Trophoblast cell (in vitro differentiated cells and primary cell): ENCODE data around the gene CCND3.

Experiments used
- DNase-seq, 2 donors: peaks; one replicate each; pipeline ENCODE4 v3.0.0-alpha.2; 2016
- H2AFZ ChIP-seq: 2 replicates; pipeline ENCODE4 v1.6.1; 2013; ENCODE audit warnings: low read length, moderate library complexity, mild to moderate bottlenecking; ENCODE audit not compliant: insufficient read depth, poor library complexity
- H2AK5ac ChIP-seq: 2 replicates; pipeline ENCODE4 v1.6.1; 2013; ENCODE audit warnings: mild to moderate bottlenecking, low read length
- H2BK120ac ChIP-seq: 2 replicates; pipeline ENCODE4 v1.6.1; 2013; ENCODE audit warnings: low read length, mild to moderate bottlenecking, moderate library complexity; ENCODE audit not compliant: insufficient read depth, poor library complexity
- H2BK12ac ChIP-seq: 2 replicates; pipeline ENCODE4 v1.6.1; 2013; ENCODE audit warnings: mild to moderate bottlenecking, low read length, moderate library complexity
- H2BK5ac ChIP-seq: 2 replicates; pipeline ENCODE4 v1.6.1; 2013; ENCODE audit warnings: low read length, low read depth, moderate library complexity, mild to moderate bottlenecking; ENCODE audit not compliant: poor library complexity
- H3K14ac ChIP-seq: 2 replicates; pipeline ENCODE4 v1.6.1; 2013; ENCODE audit warnings: mild to moderate bottlenecking, low read length
- H3K18ac ChIP-seq: 2 replicates; pipeline ENCODE4 v1.6.1; 2013; ENCODE audit warnings: mild to moderate bottlenecking, low read length
- H3K23ac ChIP-seq: 2 replicates; pipeline ENCODE4 v1.6.1; 2013; ENCODE audit warnings: low read length
- H3K27ac ChIP-seq: 2 replicates; pipeline ENCODE4 v1.5.1; 2013; ENCODE audit warnings: low read depth, mild to moderate bottlenecking, inconsistent platforms, low read length, moderate library complexity
- H3K27me3 ChIP-seq: 2 replicates; pipeline ENCODE4 v1.6.1; 2013; ENCODE audit warnings: inconsistent platforms, mild to moderate bottlenecking, low read length, moderate library complexity; ENCODE audit not compliant: insufficient read depth
- H3K36me3 ChIP-seq, 2 experiments: 1 replicate in 1 of 2; 2 replicates in 1 of 2; pipeline ENCODE4 v1.6.1; 2013; ENCODE audit warnings: low read length in 2 of 2, mild to moderate bottlenecking in 2 of 2, moderate library complexity in 1 of 2; ENCODE audit not compliant: insufficient read depth in 2 of 2, control insufficient read depth in 1 of 2
- H3K4ac ChIP-seq: 2 replicates; pipeline ENCODE4 v1.6.1; 2013; ENCODE audit warnings: low read depth, mild to moderate bottlenecking, low read length, moderate library complexity
- H3K4me1 ChIP-seq, 2 experiments: 1 replicate in 1 of 2; 2 replicates in 1 of 2; pipeline ENCODE4 v1.6.1; 2013; ENCODE audit warnings: low read length in 2 of 2, mild to moderate bottlenecking in 2 of 2, moderate library complexity in 1 of 2; ENCODE audit not compliant: insufficient read depth in 2 of 2, control insufficient read depth in 1 of 2
- H3K4me2 ChIP-seq: 2 replicates; pipeline ENCODE4 v1.6.1; 2013; ENCODE audit warnings: inconsistent platforms, mild to moderate bottlenecking, low read length, moderate library complexity
- H3K4me3 ChIP-seq: 2 replicates; pipeline ENCODE4 v1.5.1; 2013; ENCODE audit warnings: mild to moderate bottlenecking, low read depth, low read length, inconsistent platforms
- H3K79me1 ChIP-seq: one replicate; pipeline ENCODE4 v1.6.1; 2013; ENCODE audit warnings: low read length
- H3K79me2 ChIP-seq: 2 replicates; pipeline ENCODE4 v1.6.1; 2013; ENCODE audit warnings: low read length, mild to moderate bottlenecking; ENCODE audit not compliant: control insufficient read depth, insufficient read depth, poor library complexity
- H3K9ac ChIP-seq: 2 replicates; pipeline ENCODE4 v1.6.1; 2013; ENCODE audit warnings: mild to moderate bottlenecking, low read length
- H3K9me3 ChIP-seq: 2 replicates; pipeline ENCODE4 v1.6.1; 2013; ENCODE audit warnings: low read depth, mild to moderate bottlenecking, control low read depth, inconsistent platforms, low read length; ENCODE audit not compliant: insufficient read depth
- H4K12ac ChIP-seq: 2 replicates; pipeline ENCODE4 v1.6.1; 2013; ENCODE audit warnings: low read depth, mild to moderate bottlenecking, low read length, moderate library complexity
- H4K8ac ChIP-seq: 2 replicates; pipeline ENCODE4 v1.6.1; 2013; ENCODE audit warnings: low read depth, mild to moderate bottlenecking, low read length, moderate library complexity
- H4K91ac ChIP-seq: one replicate; pipeline ENCODE4 v1.6.1; 2013; ENCODE audit warnings: low read depth, mild to moderate bottlenecking, low read length, moderate library complexity
- WGBS: extraction: QIAGEN DNeasy Blood & Tissue Kit; methylation state at CpG from one replicate; pipeline ENCODE4 v1.1.7; 2013; ENCODE audit warnings: missing lambda C conversion rate; ENCODE audit not compliant: insufficient read length, insufficient coverage; ENCODE audit errors: extremely low coverage; 5-methylcytosine and 5-hydroxymethylcytosine counted together

CCND3 gene

GRCh38 chr6:41957117-41957516 lies 15.5 kb upstream of the CCND3 start:
- no peaks in the 10 kb centered on the region for H3K27me3 ChIP-seq
- no peak overlapping the region for H4K91ac ChIP-seq
- no peak overlapping the region for H3K9ac ChIP-seq
- H2BK5ac ChIP-seq, result no peak overlapping the region
- WGBS, result no CpG with 5 or more reads among the region's 4 CpGs
- no peaks in the 10 kb centered on the region for H3K9me3 ChIP-seq
- DNase-seq, result peak; percentile 61 to 78
- no peak overlapping the region for H3K18ac ChIP-seq
- no peaks in the 10 kb centered on the region for H3K79me2 ChIP-seq
- H3K4ac ChIP-seq, result no peak overlapping the region
- H3K4me3 ChIP-seq, result no peak overlapping the region
- no peaks in the 10 kb centered on the region for H3K36me3 ChIP-seq
- peak overlapping the region; percentile 8 for H3K27ac ChIP-seq
- no peak overlapping the region for H3K4me2 ChIP-seq
- H4K12ac ChIP-seq, result no peak overlapping the region
- no peak overlapping the region for H2BK120ac ChIP-seq
- no peak overlapping the region for H2AK5ac ChIP-seq
- H3K79me1 ChIP-seq, result peaks cover 2% of the 10 kb centered on the region
- H3K23ac ChIP-seq, result no peak overlapping the region
- H3K14ac ChIP-seq, result no peak overlapping the region
- no peak overlapping the region for H4K8ac ChIP-seq
- peaks cover 0 to 7% of the 10 kb centered on the region in 2 experiments for H3K4me1 ChIP-seq
- H2BK12ac ChIP-seq, result no peak overlapping the region
- H2AFZ ChIP-seq, result no peak overlapping the region

- DNase-seq, result no peak
- H3K14ac ChIP-seq, result no peak overlapping the region
- H3K27ac ChIP-seq, result no peak overlapping the region
- no peak overlapping the region for H3K18ac ChIP-seq
- no peaks in the 10 kb centered on the region for H3K36me3 ChIP-seq
- H3K4ac ChIP-seq, result no peak overlapping the region
- H3K9ac ChIP-seq, result no peak overlapping the region
- no peak overlapping the region for H4K12ac ChIP-seq
- WGBS, result no CpG with 5 or more reads among the region's 2 CpGs
- no peaks in the 10 kb centered on the region for H3K27me3 ChIP-seq
- no peak overlapping the region for H3K4me3 ChIP-seq
- H2BK120ac ChIP-seq, result no peak overlapping the region
- H3K4me1 ChIP-seq, result peaks cover 0 to 5% of the 10 kb centered on the region in 2 experiments
- no peak overlapping the region for H4K91ac ChIP-seq
- no peak overlapping the region for H2AK5ac ChIP-seq
- no peaks in the 10 kb centered on the region for H3K9me3 ChIP-seq
- no peak overlapping the region for H2BK12ac ChIP-seq
- no peaks in the 10 kb centered on the region for H3K79me2 ChIP-seq
- no peak overlapping the region for H3K23ac ChIP-seq
- no peak overlapping the region for H4K8ac ChIP-seq
- no peak overlapping the region for H3K4me2 ChIP-seq
- peaks cover 2% of the 10 kb centered on the region for H3K79me1 ChIP-seq
- H2BK5ac ChIP-seq, result no peak overlapping the region
- no peak overlapping the region for H2AFZ ChIP-seq
These were observed 13.8 kb upstream of the CCND3 start for GRCh38 chr6:41955412-41955811.

GRCh38 chr6:41954668-41955067 lies 13.1 kb upstream of the CCND3 start:
- Histone ChIP-seq H3K9ac (no peak overlapping the region), H4K8ac (no peak overlapping the region), H3K23ac (no peak overlapping the region), H3K27me3 (no peaks in the 10 kb centered on the region), H2BK12ac (no peak overlapping the region), H3K27ac (no peak overlapping the region), H3K4ac (no peak overlapping the region), H2BK120ac (no peak overlapping the region), H2AK5ac (no peak overlapping the region), H3K9me3 (no peaks in the 10 kb centered on the region), H3K36me3 (no peaks in the 10 kb centered on the region), H3K4me2 (no peak overlapping the region), H2BK5ac (no peak overlapping the region), H4K12ac (no peak overlapping the region), H3K18ac (no peak overlapping the region), H3K4me3 (no peak overlapping the region), H3K79me2 (no peaks in the 10 kb centered on the region), H3K4me1 (peaks cover 0 to 5% of the 10 kb centered on the region in 2 experiments), H4K91ac (no peak overlapping the region), H2AFZ (no peak overlapping the region), H3K79me1 (peaks cover 2% of the 10 kb centered on the region), H3K14ac (no peak overlapping the region)
- no CpG with 5 or more reads among the region's 2 CpGs for WGBS
- DNase-seq, result no peak

- Histone ChIP-seq H2BK120ac (no peak overlapping the region), H3K9ac (no peak overlapping the region), H3K4me1 (no peaks in the 10 kb centered on the region), H3K9me3 (no peaks in the 10 kb centered on the region), H3K27ac (no peak overlapping the region), H3K18ac (no peak overlapping the region), H3K14ac (no peak overlapping the region), H3K27me3 (no peaks in the 10 kb centered on the region), H2AFZ (no peak overlapping the region), H3K4me3 (no peak overlapping the region), H2BK12ac (no peak overlapping the region), H3K23ac (no peak overlapping the region), H4K12ac (no peak overlapping the region), H3K36me3 (no peaks in the 10 kb centered on the region), H3K79me2 (no peaks in the 10 kb centered on the region), H2AK5ac (no peak overlapping the region), H3K4me2 (no peak overlapping the region), H4K91ac (no peak overlapping the region), H2BK5ac (no peak overlapping the region), H3K79me1 (no peaks in the 10 kb centered on the region), H3K4ac (no peak overlapping the region), H4K8ac (no peak overlapping the region)
- DNase-seq, result no peak
- 100% methylated on average over 5 of the region's 10 CpGs for WGBS
These were observed 6.1 kb upstream of the CCND3 start for GRCh38 chr6:41947581-41948220.
